OCI-M1 (cell line): Measurements from ENCODE around the gene FBXL13.

Experiments
- DNase-seq: peaks from one replicate; lab custom pipeline; 2025; lab: John Stamatoyannopoulos, UW

FBXL13 gene

GRCh38 chr7:102896585-102896984 is 178.0 kb downstream of the FBXL13 start:
- no peak for DNase-seq

DNA sequence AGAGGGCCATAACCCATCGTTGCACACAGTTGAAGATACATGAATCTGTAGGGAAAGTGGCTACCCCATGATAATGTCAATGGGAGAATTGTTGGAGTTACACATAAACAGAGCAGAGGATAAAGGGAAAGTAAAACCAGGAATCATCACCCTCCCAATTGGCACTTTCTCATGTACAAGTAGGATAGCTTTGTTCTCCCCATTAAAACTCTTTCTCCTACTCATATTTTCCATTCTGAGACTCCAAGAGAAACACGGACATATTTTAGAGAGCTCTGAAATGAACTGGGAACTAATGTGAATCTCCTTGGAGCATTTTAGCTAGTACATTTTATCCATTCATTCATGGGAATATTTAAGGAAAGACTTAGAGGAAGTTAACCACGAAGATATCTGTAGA is 179.0 kb downstream of the FBXL13 start:
- no peak for DNase-seq

GRCh38 chr7:102892631-102893278 is 181.8 kb downstream of the FBXL13 start:
- DNase-seq = peak; percentile 81

DNA sequence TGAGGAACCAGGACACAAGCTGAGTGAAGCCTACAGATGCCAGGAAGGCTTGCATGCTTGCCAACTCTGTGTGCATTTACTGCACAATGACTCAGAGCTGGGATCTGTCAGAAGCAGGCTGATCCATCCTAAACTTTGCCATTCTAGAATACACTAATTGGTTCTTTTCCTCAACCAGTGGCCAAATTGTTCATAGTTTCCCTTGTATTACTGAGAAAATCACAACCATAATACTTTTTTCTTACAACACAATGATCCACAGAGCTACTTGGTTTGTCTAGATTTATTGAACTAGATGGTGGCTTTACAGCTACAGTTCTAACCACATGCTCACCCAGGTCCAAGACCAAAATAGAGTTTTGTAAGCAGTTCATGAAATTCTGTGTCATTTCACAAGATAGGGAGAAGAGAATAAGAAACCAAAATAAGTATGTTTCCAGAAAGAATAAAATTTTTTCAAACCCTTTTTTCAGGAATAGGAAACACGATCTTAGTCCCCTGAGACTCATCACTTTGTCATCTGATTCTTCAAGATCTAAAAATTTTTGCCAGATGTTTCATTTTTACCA is 182.8 kb downstream of the FBXL13 start:
- DNase-seq = peak; percentile 12

DNA sequence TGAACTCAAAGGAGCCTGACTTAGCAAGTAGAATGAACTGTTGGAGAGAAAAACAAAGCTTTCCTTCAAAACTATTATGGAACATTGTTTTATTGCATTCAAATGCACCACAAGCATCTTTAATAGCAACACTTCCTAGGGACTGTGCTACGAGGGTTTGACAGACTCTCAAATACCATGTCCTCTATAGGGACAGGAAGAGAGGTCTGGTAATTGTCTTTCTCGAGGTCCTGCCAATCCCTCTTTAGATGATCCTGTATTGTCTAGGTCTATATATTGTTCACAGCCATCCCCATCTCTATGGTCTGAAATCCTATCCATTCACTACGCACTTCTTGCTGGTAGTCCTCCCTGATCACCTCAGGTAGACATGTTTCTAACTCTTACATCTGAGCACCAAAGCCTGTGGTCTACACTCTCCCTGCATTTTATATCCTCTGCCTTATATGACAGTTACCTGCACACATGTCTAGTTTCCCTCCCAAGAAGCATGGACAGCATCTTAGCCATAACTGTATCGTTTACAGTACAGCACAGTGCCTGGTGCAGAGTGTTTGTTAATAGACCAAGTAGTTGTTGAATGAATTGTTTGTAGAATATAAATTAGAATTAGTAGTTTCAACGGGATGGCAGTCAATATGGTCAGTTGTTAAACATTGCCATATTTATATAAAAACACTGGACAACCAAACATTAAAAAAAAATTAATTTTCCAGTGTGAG is 183.5 kb downstream of the FBXL13 start:
- no peak for DNase-seq

DNA sequence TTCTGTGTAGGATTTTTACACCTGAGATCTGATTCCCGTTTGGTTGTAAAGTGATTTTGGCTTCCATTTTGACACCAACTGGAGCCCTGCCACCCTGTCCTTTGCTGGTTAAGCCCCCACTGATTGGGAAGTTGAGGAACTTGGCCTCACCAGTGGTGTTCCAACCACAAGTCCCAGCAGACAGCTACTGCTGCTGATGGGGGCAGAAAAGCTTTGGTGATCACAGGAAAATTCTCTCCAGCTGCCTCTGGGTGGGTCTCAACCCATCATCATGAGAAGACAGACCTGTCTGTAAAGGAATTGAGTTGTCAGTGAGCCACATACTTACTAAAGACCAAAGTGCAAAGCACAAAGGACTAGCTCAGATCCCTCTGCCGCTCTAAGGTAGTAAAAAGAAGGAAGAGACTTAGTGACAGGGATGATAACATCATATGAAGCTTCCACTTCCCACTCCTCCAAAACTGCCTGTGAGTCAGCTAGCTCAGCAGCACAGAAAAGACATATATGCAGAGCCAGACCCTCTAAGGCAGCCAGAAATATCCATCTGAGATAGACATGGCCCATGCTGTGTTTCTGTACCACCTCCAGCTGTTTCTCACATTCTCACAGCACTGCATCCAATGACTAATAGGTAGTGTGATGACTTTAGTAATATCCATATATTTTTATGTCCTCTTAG is 184.2 kb downstream of the FBXL13 start:
- DNase-seq = peak; percentile 73

- no peak for DNase-seq
Measured at GRCh38 chr7:102889851-102890250, 184.7 kb downstream of the FBXL13 start.

- DNase-seq = no peak
Measured at GRCh38 chr7:102888561-102889233, 185.9 kb downstream of the FBXL13 start.

DNA sequence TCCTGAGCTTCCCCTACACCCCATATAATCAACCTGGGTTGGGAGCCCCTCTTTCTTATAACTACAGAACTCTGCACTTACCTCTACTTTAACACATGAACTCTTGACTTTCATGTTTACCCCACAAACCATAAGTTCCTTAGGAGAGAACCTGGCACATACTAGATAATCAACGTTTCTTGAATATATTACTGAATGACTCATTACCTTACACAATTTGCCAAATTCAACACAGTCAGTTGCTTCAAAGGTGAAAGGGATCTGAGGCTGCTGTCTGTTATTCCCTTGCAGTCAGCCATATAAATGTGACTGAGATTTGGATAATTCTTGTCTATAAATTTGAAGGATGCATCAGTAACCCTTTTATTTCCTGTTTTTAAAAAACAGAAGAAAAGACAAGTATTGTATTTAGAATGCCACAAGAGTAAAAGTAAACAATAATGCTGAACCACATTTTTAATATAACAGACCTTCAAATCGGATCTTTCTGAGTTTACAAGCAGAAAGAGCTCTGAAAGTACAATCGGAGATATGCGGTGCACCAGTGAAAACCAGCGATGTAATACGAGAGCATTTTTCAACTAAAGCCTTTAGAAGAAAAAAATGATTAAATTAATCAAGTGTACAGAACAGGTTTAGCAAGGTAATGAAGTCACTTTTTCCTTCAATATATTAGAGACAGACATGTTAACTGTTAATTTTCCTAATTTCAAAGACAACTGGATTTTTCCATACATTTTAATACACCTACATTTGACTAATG is 191.3 kb downstream of the FBXL13 start:
- peak; percentile 47 for DNase-seq

DNA sequence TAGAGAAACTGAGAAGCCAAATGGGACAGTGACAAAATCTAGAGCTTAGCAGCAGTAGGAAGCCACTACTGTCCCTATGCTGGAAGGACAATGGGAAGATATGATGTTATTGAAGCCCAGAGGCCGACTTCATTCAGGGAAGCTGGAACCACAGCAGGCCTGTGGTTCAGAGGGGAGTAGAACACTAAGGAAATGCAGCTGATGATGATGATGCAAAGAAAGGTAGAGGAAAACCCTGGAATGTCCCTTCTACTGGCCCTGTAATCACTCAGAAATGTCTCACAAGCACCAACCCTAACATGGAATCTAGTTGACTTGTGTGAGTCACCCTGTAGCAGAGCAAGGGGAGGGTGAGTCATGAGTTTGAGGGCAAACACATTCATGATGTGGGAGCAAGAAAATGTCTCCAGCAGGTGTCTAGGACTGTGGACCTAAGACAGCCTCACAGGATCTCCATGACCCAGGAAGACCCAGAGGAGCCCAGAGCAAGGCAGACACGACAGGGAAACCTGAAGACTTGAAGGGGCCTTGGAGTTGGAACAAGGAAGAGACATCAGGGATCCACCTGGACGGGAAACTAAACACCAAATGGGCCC is 198.8 kb downstream of the FBXL13 start:
- DNase-seq = peak; percentile 10

GRCh38 chr7:102874966-102875365 is 199.6 kb downstream of the FBXL13 start:
- DNase-seq = no peak

- peak; percentile 24 for DNase-seq
Measured at GRCh38 chr7:102874166-102874829, 200.3 kb downstream of the FBXL13 start.

DNA sequence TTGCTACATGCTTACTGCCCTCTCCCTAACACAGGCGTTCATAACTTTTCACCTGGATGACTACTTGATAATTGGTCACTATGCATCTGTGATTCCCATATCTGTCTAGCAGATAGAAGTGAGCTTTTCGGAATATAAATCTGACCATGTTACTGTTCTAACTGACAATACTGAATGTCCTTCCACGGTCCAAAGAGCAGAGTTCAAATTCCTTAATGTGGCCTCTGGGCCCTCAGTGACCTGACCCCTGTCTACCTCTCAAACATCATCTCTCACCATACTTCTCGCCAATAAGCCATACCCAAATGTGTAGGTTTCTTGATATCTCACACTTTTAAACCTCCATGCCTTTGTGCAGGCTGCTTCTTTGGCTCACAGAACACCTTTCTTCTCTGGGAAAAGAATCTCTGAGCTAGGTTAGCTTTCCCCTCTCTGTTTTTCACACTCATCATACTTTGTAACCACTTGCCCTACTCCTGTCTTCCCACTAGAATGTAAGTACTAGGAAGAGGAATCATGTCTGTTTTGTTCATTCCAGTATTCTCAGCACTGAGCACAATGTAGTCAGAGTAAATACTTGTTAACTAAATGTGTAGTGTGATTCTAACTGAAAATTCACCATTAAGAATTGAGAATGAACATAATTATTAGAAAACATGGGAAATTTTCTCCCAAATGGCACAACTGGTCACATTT is 201.0 kb downstream of the FBXL13 start:
- no peak for DNase-seq

DNA sequence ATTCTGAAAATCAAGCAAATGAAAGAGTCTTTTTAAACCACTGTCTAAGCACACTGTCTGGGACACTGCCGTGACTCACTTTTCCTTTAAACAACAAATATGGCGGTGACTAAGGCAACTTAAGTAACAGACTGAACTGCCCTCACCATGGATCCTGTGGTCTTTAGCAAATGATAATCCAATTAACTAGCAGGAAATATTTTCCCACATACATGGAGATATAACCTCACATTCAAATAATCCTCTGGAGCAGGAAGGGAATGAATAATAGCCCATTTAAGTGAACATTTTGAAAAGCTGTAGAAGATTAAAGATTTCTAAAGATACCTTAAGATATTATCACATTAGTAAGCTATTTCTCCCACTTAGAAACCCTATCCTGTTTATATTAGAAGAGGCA is 202.1 kb downstream of the FBXL13 start:
- no peak for DNase-seq

- no peak for DNase-seq
Measured at GRCh38 chr7:102869195-102869594, 205.4 kb downstream of the FBXL13 start.

GRCh38 chr7:102866535-102867215 is 207.9 kb downstream of the FBXL13 start:
- peak; percentile 36 for DNase-seq

GRCh38 chr7:102864958-102865357 is 209.6 kb downstream of the FBXL13 start:
- no peak for DNase-seq

DNA sequence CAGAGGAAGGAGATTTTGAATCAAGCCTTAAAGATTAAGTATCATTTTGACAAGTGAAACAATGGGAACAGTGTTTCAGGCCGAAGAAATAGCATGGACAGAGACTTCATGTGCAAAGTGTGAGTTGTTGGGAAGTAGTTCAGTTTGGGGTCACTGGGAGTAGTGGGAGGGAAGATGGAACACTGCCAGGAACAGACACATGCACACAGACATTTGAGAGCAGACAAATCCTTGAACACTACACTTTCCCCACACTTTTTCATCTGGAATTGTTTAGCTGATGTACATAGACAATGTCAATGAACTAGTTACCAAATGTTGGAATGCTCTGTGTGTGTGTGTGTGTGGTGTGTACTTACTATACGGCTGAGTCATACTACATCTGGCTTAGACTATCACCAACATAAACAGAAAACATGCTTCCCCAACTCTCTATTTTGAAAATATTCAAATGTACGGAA is 214.2 kb downstream of the FBXL13 start:
- peak; percentile 2 for DNase-seq

DNA sequence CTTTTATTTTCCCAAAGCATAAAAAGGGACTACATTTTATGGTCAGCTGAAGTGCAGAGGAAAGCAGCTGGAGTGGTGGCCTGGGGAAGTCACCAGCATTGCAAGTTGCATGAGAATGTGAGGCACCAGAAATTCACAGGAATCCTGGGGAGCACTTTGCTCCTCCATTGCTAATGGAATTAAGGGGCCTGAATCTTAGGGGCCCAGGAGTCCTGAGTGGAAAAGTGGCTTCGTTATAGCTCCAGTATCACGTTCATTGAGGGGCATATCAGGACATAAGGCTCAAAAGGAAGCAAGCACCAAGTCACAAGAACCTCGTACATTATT is 214.8 kb downstream of the FBXL13 start:
- DNase-seq = no peak
